ENCODE measurements around the gene HORMAD2. TPM values are rescaled to one million over a fixed set of nuclear protein-coding genes. Genes with fewer than 3 reads are reported as not detected.

Gene HORMAD2
- total RNA-seq, 1 experiment from 2014 or later: not detected

GRCh38 chr22:30044369-30044768 lies 35.9 kb upstream of the HORMAD2 start:
- no peaks in the 10 kb centered on the region for H3K27me3 Mint-ChIP-seq (ENCODE audit: low read depth)
- POLR2A ChIA-PET: no interaction called here
- CTCF ChIA-PET: interaction anchor here (1.0 kb wide), 1 partner anchor 39 kb away, joined by 3 read pairs; no protein-coding TSS in a partner anchor
- no peak for TF ChIP-seq ELF4 (CRISPR knock-in tag; IDR thresholded peaks at IDR 0.05; ENCODE audit: low read depth)
- no peak for TF ChIP-seq MAX (CRISPR knock-in tag; IDR thresholded peaks at IDR 0.05)
- no peak for TF ChIP-seq MLX (CRISPR knock-in tag; IDR thresholded peaks at IDR 0.05)
- no peak for TF ChIP-seq TP53 (CRISPR knock-in tag; IDR thresholded peaks at IDR 0.05)
- TF ChIP-seq ZNF396 (CRISPR knock-in tag; IDR thresholded peaks at IDR 0.05; ENCODE audit: borderline replicate concordance): no peak
- TF ChIP-seq ATF2 (CRISPR knock-in tag; IDR thresholded peaks at IDR 0.05; ENCODE audit: borderline replicate concordance, low read depth): no peak
- no peak for TF ChIP-seq ZMAT4 (CRISPR knock-in tag; IDR thresholded peaks at IDR 0.05)
- TF ChIP-seq IRF2 (CRISPR knock-in tag; IDR thresholded peaks at IDR 0.05; ENCODE audit: borderline replicate concordance, low read depth): no peak
- TF ChIP-seq ETV6 (CRISPR knock-in tag; IDR thresholded peaks at IDR 0.05): no peak
- TF ChIP-seq ZNF263 (CRISPR knock-in tag; IDR thresholded peaks at IDR 0.05; ENCODE audit: low read depth): no peak
- no peaks in the 10 kb centered on the region for H3K4me1 Mint-ChIP-seq
- DNase-seq (ENCODE audit: low spot score) (no peak), ATAC-seq (no peak)
- no peak overlapping the region for H3K27ac Mint-ChIP-seq
- no peak overlapping the region for H3K4me3 Mint-ChIP-seq
- H3K9me3 Mint-ChIP-seq: no peaks in the 10 kb centered on the region
- H3K36me3 Mint-ChIP-seq: no peaks in the 10 kb centered on the region

GRCh38 chr22:30044881-30045493 lies 35.3 kb upstream of the HORMAD2 start:
- Mint-ChIP-seq H3K27ac (no peak overlapping the region), H3K9me3 (no peaks in the 10 kb centered on the region), H3K4me1 (no peaks in the 10 kb centered on the region), H3K27me3 (ENCODE audit: low read depth) (no peaks in the 10 kb centered on the region), H3K36me3 (no peaks in the 10 kb centered on the region), H3K4me3 (no peak overlapping the region)
- ATAC-seq (no peak), DNase-seq (ENCODE audit: low spot score) (no peak)
- no peak for TF ChIP-seq EMX1 (CRISPR knock-in tag; IDR thresholded peaks at IDR 0.05)
- TF ChIP-seq ZNF121 (CRISPR knock-in tag; IDR thresholded peaks at IDR 0.05): no peak
- TF ChIP-seq TEAD1 (CRISPR knock-in tag; IDR thresholded peaks at IDR 0.05): no peak
- no peak for TF ChIP-seq USF1 (CRISPR knock-in tag; IDR thresholded peaks at IDR 0.05)
- TF ChIP-seq GTF2I (CRISPR knock-in tag; conservative IDR thresholded peaks at IDR 0.05): no peak
- no peak for TF ChIP-seq AR (CRISPR knock-in tag; IDR thresholded peaks at IDR 0.05)
- no peak for TF ChIP-seq MLX (CRISPR knock-in tag; IDR thresholded peaks at IDR 0.05)
- TF ChIP-seq, protein P1, sequence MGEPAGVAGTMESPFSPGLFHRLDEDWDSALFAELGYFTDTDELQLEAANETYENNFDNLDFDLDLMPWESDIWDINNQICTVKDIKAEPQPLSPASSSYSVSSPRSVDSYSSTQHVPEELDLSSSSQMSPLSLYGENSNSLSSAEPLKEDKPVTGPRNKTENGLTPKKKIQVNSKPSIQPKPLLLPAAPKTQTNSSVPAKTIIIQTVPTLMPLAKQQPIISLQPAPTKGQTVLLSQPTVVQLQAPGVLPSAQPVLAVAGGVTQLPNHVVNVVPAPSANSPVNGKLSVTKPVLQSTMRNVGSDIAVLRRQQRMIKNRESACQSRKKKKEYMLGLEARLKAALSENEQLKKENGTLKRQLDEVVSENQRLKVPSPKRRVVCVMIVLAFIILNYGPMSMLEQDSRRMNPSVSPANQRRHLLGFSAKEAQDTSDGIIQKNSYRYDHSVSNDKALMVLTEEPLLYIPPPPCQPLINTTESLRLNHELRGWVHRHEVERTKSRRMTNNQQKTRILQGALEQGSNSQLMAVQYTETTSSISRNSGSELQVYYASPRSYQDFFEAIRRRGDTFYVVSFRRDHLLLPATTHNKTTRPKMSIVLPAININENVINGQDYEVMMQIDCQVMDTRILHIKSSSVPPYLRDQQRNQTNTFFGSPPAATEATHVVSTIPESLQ (CRISPR knock-in tag; IDR thresholded peaks at IDR 0.05): no peak
- no peak for TF ChIP-seq NR1H2 (CRISPR knock-in tag; IDR thresholded peaks at IDR 0.05)
- TF ChIP-seq MAX (CRISPR knock-in tag; IDR thresholded peaks at IDR 0.05): no peak
- TF ChIP-seq ZNF416 (CRISPR knock-in tag; IDR thresholded peaks at IDR 0.05): no peak
- TF ChIP-seq ESRRA (CRISPR knock-in tag; IDR thresholded peaks at IDR 0.05; ENCODE audit: borderline replicate concordance): no peak
- no peak for TF ChIP-seq JUN (CRISPR knock-in tag; IDR thresholded peaks at IDR 0.05)
- TF ChIP-seq OVOL2 (CRISPR knock-in tag; IDR thresholded peaks at IDR 0.05; ENCODE audit: borderline replicate concordance): no peak
- no peak for TF ChIP-seq ZSCAN18 (CRISPR knock-in tag; IDR thresholded peaks at IDR 0.05)
- no peak for TF ChIP-seq ZNF263 (CRISPR knock-in tag; IDR thresholded peaks at IDR 0.05; ENCODE audit: low read depth)
- TF ChIP-seq MXD4 (CRISPR knock-in tag; IDR thresholded peaks at IDR 0.05; ENCODE audit: borderline replicate concordance): no peak
- ChIA-PET POLR2A (no interaction called here), CTCF (interaction anchor here (1.0 kb wide), 1 partner anchor 40 kb away, joined by 3 read pairs; no protein-coding TSS in a partner anchor)
